Measurements from ENCODE around the gene LARGE1.

DNA sequence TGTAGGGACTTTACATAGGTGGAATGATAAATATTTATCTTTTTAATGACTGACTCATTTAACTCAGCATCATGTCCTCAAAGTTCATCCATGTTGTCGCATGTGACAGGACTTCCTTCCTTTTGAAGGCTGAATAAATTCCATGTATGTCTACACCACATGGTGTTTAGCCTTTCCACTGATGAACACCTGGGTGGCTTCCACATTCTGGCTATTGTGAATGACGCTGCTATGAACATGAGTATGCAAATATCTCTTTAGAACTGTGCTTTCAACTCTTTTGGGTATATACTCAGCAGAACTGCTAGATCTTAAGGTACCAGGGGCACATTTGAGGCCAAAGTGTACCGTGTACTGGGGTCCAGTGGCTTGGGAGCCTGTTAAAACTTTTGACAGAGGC is 24.1 kb downstream of the LARGE1 start:
- TF ChIP-seq, protein P1, sequence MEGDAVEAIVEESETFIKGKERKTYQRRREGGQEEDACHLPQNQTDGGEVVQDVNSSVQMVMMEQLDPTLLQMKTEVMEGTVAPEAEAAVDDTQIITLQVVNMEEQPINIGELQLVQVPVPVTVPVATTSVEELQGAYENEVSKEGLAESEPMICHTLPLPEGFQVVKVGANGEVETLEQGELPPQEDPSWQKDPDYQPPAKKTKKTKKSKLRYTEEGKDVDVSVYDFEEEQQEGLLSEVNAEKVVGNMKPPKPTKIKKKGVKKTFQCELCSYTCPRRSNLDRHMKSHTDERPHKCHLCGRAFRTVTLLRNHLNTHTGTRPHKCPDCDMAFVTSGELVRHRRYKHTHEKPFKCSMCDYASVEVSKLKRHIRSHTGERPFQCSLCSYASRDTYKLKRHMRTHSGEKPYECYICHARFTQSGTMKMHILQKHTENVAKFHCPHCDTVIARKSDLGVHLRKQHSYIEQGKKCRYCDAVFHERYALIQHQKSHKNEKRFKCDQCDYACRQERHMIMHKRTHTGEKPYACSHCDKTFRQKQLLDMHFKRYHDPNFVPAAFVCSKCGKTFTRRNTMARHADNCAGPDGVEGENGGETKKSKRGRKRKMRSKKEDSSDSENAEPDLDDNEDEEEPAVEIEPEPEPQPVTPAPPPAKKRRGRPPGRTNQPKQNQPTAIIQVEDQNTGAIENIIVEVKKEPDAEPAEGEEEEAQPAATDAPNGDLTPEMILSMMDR (IDR thresholded peaks at IDR 0.05), result no peak
- TF ChIP-seq EP300 (IDR thresholded peaks at IDR 0.05) (no peak), POLR2A (IDR thresholded peaks at IDR 0.05) (no peak)

Data from tibial nerve (tissue), 4 donors.